OCI-LY7 (cell line): ENCODE measurements around the gene NKAIN2. TPM values are rescaled to one million over a fixed set of nuclear protein-coding genes. Genes with fewer than 3 reads are reported as not detected.

Experiments
- BruUV-seq: library from RNA; stranded (reverse); fragments of 400-500 nt; replicated peaks from 2 replicates; lab custom pipeline; 2021; lab: Mats Ljungman, UMichigan
- CTCF ChIA-PET: fragments of 300-600 bp; sonication (Branson Sonifier 250); formaldehyde crosslinking; loops from one replicate; lab custom pipeline; 2022; ENCODE audit warnings: antibody characterized with exemption; ENCODE audit not compliant: unreplicated experiment; lab: Charles Lee
- POLR2A ChIA-PET: fragments of 300-600 bp; sonication (Branson Sonifier 250); formaldehyde crosslinking; loops from one replicate; lab custom pipeline; 2022; ENCODE audit warnings: antibody characterized with exemption; lab: Charles Lee
- DNase-seq: peaks from one replicate; pipeline ENCODE4 v3.0.0-alpha.2; 2015; ENCODE audit warnings: low spot score
- H2AFZ ChIP-seq: fragments of 200-600 bp; sonication (generic), shearing (Covaris generic); 2 replicates; pipeline ENCODE4 v1.6.1; 2014; ENCODE audit warnings: mild to moderate bottlenecking, antibody characterized with exemption, low read length, moderate library complexity
- H3K27ac ChIP-seq: fragments of 200-600 bp; sonication (generic); 2 replicates; pipeline ENCODE4 v1.5.1; 2014; ENCODE audit warnings: mixed run types, low read depth, mild to moderate bottlenecking, moderate library complexity, low read length, inconsistent platforms; ENCODE audit not compliant: poor library complexity, severe bottlenecking
- H3K36me3 ChIP-seq: fragments of 200-600 bp; sonication (generic); 2 replicates; pipeline ENCODE4 v1.6.1; 2014; ENCODE audit warnings: mild to moderate bottlenecking, antibody characterized with exemption, low read length, moderate library complexity, mixed read lengths; ENCODE audit not compliant: insufficient read depth
- H3K4me1 ChIP-seq: fragments of 200-600 bp; sonication (generic); 2 replicates; pipeline ENCODE4 v1.5.1; 2014; ENCODE audit warnings: mild to moderate bottlenecking, low read length; ENCODE audit not compliant: insufficient read depth, poor library complexity, severe bottlenecking
- H3K4me2 ChIP-seq: fragments of 200-600 bp; sonication (generic); 2 replicates; pipeline ENCODE4 v1.6.1; 2014; ENCODE audit warnings: mild to moderate bottlenecking, low read length
- H3K4me3 ChIP-seq: fragments of 200-600 bp; sonication (generic); 2 replicates; pipeline ENCODE4 v1.5.1; 2014; ENCODE audit warnings: mild to moderate bottlenecking, low read depth, low read length; ENCODE audit not compliant: poor library complexity, severe bottlenecking
- H3K79me2 ChIP-seq: fragments of 200-600 bp; sonication (generic); 2 replicates; pipeline ENCODE4 v1.6.1; 2016; ENCODE audit warnings: low read depth, mild to moderate bottlenecking, low read length, moderate library complexity, mixed read lengths; ENCODE audit not compliant: insufficient read depth
- H3K9me2 ChIP-seq: fragments of 200-600 bp; sonication (generic); 2 replicates; pipeline ENCODE4 v1.6.1; 2016; ENCODE audit warnings: mild to moderate bottlenecking, low read length, mixed read lengths; ENCODE audit not compliant: insufficient read depth
- H3K9me3 ChIP-seq: fragments of 200-600 bp; sonication (generic); 2 replicates; pipeline ENCODE4 v1.6.1; 2014; ENCODE audit warnings: mild to moderate bottlenecking, mixed run types, low read length, mixed read lengths
- H4K20me1 ChIP-seq: fragments of 200-600 bp; sonication (generic); 2 replicates; pipeline ENCODE4 v1.6.1; 2014; ENCODE audit warnings: mild to moderate bottlenecking, antibody characterized with exemption, low read length, moderate library complexity, mixed read lengths; ENCODE audit not compliant: insufficient read depth
- EZH2phosphoT487 ChIP-seq: fragments of 200-600 bp; sonication (generic); IDR thresholded peaks from 2 replicates; pipeline ENCODE4 v1.6.1; 2018; ENCODE audit warnings: low read depth, borderline replicate concordance, mild to moderate bottlenecking, mixed run types, antibody characterized with exemption, low read length, moderate library complexity, mixed read lengths
- intact Hi-C: fragments of 100-400 bp; cut with micrococcal nuclease; formaldehyde crosslinking; loops from one replicate; pipeline ENCODE4 v1.10.0; 2022; ENCODE audit not compliant: unreplicated experiment
- total RNA-seq, 2 experiments: library from RNA; depleted of rRNA in 1 of 2; stranded (reverse); fragments of >200 nt in 1 of 2; shearing (Covaris generic) in 1 of 2; gene quantifications; 2 replicates each; pipeline ENCODE4 v1.2.3, GENCODE V29; 2014 to 2022
- TF ChIP-seq, protein P1 (sequence below): fragments of 200-600 bp; sonication (generic); conservative IDR thresholded peaks from 2 replicates; pipeline ENCODE4 v1.5.1; 2014; ENCODE audit warnings: mild to moderate bottlenecking, antibody characterized with exemption, low read length, moderate library complexity, mixed read lengths

NKAIN2 gene
- total RNA-seq, 2 experiments from 2014 or later: not detected

- no TSS peak for BruUV-seq
- TF ChIP-seq, protein P1, sequence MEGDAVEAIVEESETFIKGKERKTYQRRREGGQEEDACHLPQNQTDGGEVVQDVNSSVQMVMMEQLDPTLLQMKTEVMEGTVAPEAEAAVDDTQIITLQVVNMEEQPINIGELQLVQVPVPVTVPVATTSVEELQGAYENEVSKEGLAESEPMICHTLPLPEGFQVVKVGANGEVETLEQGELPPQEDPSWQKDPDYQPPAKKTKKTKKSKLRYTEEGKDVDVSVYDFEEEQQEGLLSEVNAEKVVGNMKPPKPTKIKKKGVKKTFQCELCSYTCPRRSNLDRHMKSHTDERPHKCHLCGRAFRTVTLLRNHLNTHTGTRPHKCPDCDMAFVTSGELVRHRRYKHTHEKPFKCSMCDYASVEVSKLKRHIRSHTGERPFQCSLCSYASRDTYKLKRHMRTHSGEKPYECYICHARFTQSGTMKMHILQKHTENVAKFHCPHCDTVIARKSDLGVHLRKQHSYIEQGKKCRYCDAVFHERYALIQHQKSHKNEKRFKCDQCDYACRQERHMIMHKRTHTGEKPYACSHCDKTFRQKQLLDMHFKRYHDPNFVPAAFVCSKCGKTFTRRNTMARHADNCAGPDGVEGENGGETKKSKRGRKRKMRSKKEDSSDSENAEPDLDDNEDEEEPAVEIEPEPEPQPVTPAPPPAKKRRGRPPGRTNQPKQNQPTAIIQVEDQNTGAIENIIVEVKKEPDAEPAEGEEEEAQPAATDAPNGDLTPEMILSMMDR: peak; percentile 43; the same call in 1 of the 2 replicates
- no peak for TF ChIP-seq EZH2phosphoT487
- Histone ChIP-seq H3K36me3 (no peaks in the 10 kb centered on the region), H3K79me2 (no peaks in the 10 kb centered on the region), H2AFZ (no peak overlapping the region), H3K27ac (no peak overlapping the region), H3K4me1 (peaks cover 4% of the 10 kb centered on the region), H3K4me2 (no peak overlapping the region), H3K4me3 (no peak overlapping the region), H4K20me1 (no peaks in the 10 kb centered on the region), H3K9me3 (no peaks in the 10 kb centered on the region), H3K9me2 (no peaks in the 10 kb centered on the region)
- CTCF ChIA-PET: no interaction called here
- intact Hi-C loops: no loop called here
- DNase-seq: peak; percentile 25
- POLR2A ChIA-PET: no interaction called here
Measured at GRCh38 chr6:124659427-124659826, 855.8 kb downstream of the NKAIN2 start.

GRCh38 chr6:124660185-124660584, 856.5 kb downstream of the NKAIN2 start:
- H3K9me2 ChIP-seq: no peaks in the 10 kb centered on the region
- H3K79me2 ChIP-seq: no peaks in the 10 kb centered on the region
- CTCF ChIA-PET: no interaction called here
- H2AFZ ChIP-seq: peak overlapping the region; percentile 49; the same call in 1 of the 2 replicates
- no TSS peak for BruUV-seq
- no peak overlapping the region for H3K27ac ChIP-seq
- no peak overlapping the region for H3K4me2 ChIP-seq
- no peak for DNase-seq
- POLR2A ChIA-PET: interaction anchor here (1.2 to 2.4 kb wide), 2 partner anchors 10 to 11 kb away, joined by 4 to 14 read pairs; no protein-coding TSS in a partner anchor
- TF ChIP-seq EZH2phosphoT487: no peak
- TF ChIP-seq, protein P1: no peak
- no peak overlapping the region for H3K4me3 ChIP-seq
- intact Hi-C loops: no loop called here
- no peaks in the 10 kb centered on the region for H3K36me3 ChIP-seq
- no peaks in the 10 kb centered on the region; the same call in 1 of the 2 replicates for H3K9me3 ChIP-seq
- peaks cover 5% of the 10 kb centered on the region for H3K4me1 ChIP-seq
- no peaks in the 10 kb centered on the region for H4K20me1 ChIP-seq

- Histone ChIP-seq H3K36me3 (no peaks in the 10 kb centered on the region), H3K4me1 (peaks cover 6% of the 10 kb centered on the region), H3K4me2 (no peak overlapping the region), H3K27ac (no peak overlapping the region), H4K20me1 (no peaks in the 10 kb centered on the region), H2AFZ (peak overlapping the region; percentile 49; the same call in 1 of the 2 replicates), H3K79me2 (no peaks in the 10 kb centered on the region), H3K4me3 (no peak overlapping the region), H3K9me2 (no peaks in the 10 kb centered on the region), H3K9me3 (no peaks in the 10 kb centered on the region; the same call in 1 of the 2 replicates)
- BruUV-seq: no TSS peak
- intact Hi-C loops: no loop called here
- ChIA-PET POLR2A (interaction anchor here (1.1 to 2.4 kb wide), 3 partner anchors 10 to 21 kb away, joined by 3 to 14 read pairs (median 4); no protein-coding TSS in a partner anchor), CTCF (no interaction called here)
- no peak for DNase-seq
- TF ChIP-seq, protein P1: no peak
- TF ChIP-seq EZH2phosphoT487: no peak
Measured at GRCh38 chr6:124661097-124661661, 857.5 kb downstream of the NKAIN2 start.
